Measurements from ENCODE around the gene SLCO1B1. TPM values are rescaled to one million over a fixed set of nuclear protein-coding genes. Genes with fewer than 3 reads are reported as not detected.
"Not testable (repeated sequence)": the region's sequence is repeated elsewhere in the genome, so short reads cannot be mapped to it uniquely, and the experiment has no call there.

The SLCO1B1 gene
- total RNA-seq, 1 experiment from 2014 or later = not detected

GRCh38 chr12:21190016-21190415, 59.0 kb downstream of the SLCO1B1 start:
- DNase-seq (ENCODE audit: low read depth) = no peak
- in situ Hi-C loops (cut with HindIII; ENCODE audit: low pct_unique_long_range_greater_than_20kb, low sequenced_read_pairs) = no loop called here

GRCh38 chr12:21214433-21214832, 83.4 kb downstream of the SLCO1B1 start:
- in situ Hi-C loops (cut with HindIII; ENCODE audit: low pct_unique_long_range_greater_than_20kb, low sequenced_read_pairs); DNase-seq (ENCODE audit: low read depth): not testable (repeated sequence)

GRCh38 chr12:21219206-21219605, 88.2 kb downstream of the SLCO1B1 start:
- DNase-seq (ENCODE audit: low read depth) = no peak
- in situ Hi-C loops (cut with HindIII; ENCODE audit: low pct_unique_long_range_greater_than_20kb, low sequenced_read_pairs) = no loop called here

GRCh38 chr12:21220266-21220665, 89.3 kb downstream of the SLCO1B1 start:
- in situ Hi-C loops (cut with HindIII; ENCODE audit: low pct_unique_long_range_greater_than_20kb, low sequenced_read_pairs) = no loop called here
- no peak for DNase-seq (ENCODE audit: low read depth)

- in situ Hi-C loops (cut with HindIII; ENCODE audit: low pct_unique_long_range_greater_than_20kb, low sequenced_read_pairs) = no loop called here
- no peak for DNase-seq (ENCODE audit: low read depth)
Measured at GRCh38 chr12:21221072-21221471, 90.1 kb downstream of the SLCO1B1 start.

GRCh38 chr12:21221778-21222177, 90.8 kb downstream of the SLCO1B1 start:
- DNase-seq (ENCODE audit: low read depth) = no peak
- in situ Hi-C loops (cut with HindIII; ENCODE audit: low pct_unique_long_range_greater_than_20kb, low sequenced_read_pairs) = no loop called here

- no peak for DNase-seq (ENCODE audit: low read depth)
- in situ Hi-C loops (cut with HindIII; ENCODE audit: low pct_unique_long_range_greater_than_20kb, low sequenced_read_pairs) = no loop called here
Measured at GRCh38 chr12:21223930-21224329, 92.9 kb downstream of the SLCO1B1 start.

GRCh38 chr12:21234395-21234794, 103.4 kb downstream of the SLCO1B1 start:
- DNase-seq (ENCODE audit: low read depth) = no peak
- in situ Hi-C loops (cut with HindIII; ENCODE audit: low pct_unique_long_range_greater_than_20kb, low sequenced_read_pairs) = no loop called here

GRCh38 chr12:21239866-21240265, 108.9 kb downstream of the SLCO1B1 start:
- DNase-seq (ENCODE audit: low read depth) = no peak
- in situ Hi-C loops (cut with HindIII; ENCODE audit: low pct_unique_long_range_greater_than_20kb, low sequenced_read_pairs) = no loop called here

GRCh38 chr12:21248679-21249078, 117.7 kb downstream of the SLCO1B1 start:
- in situ Hi-C loops (cut with HindIII; ENCODE audit: low pct_unique_long_range_greater_than_20kb, low sequenced_read_pairs) = no loop called here
- peak; percentile 13 for DNase-seq (ENCODE audit: low read depth)

- in situ Hi-C loops (cut with HindIII; ENCODE audit: low pct_unique_long_range_greater_than_20kb, low sequenced_read_pairs) = no loop called here
- DNase-seq (ENCODE audit: low read depth) = no peak
Measured at GRCh38 chr12:21252070-21252469, 121.1 kb downstream of the SLCO1B1 start.

- no peak for DNase-seq (ENCODE audit: low read depth)
- in situ Hi-C loops (cut with HindIII; ENCODE audit: low pct_unique_long_range_greater_than_20kb, low sequenced_read_pairs) = no loop called here
Measured at GRCh38 chr12:21257172-21257571, 126.2 kb downstream of the SLCO1B1 start.

- DNase-seq (ENCODE audit: low read depth) = no peak
- in situ Hi-C loops (cut with HindIII; ENCODE audit: low pct_unique_long_range_greater_than_20kb, low sequenced_read_pairs) = no loop called here
Measured at GRCh38 chr12:21264232-21264631, 133.2 kb downstream of the SLCO1B1 start.

- DNase-seq (ENCODE audit: low read depth) = no peak
- in situ Hi-C loops (cut with HindIII; ENCODE audit: low pct_unique_long_range_greater_than_20kb, low sequenced_read_pairs) = no loop called here
Measured at GRCh38 chr12:21265932-21266331, 134.9 kb downstream of the SLCO1B1 start.

- in situ Hi-C loops (cut with HindIII; ENCODE audit: low pct_unique_long_range_greater_than_20kb, low sequenced_read_pairs) = no loop called here
- no peak for DNase-seq (ENCODE audit: low read depth)
Measured at GRCh38 chr12:21276826-21277225, 145.8 kb downstream of the SLCO1B1 start.

Other genes with a start within 250 kb of the SLCO1B1 start
- not detected in 2 replicates for gene SLCO1A2, start 203.7 kb downstream of the SLCO1B1 start, total RNA-seq (2014; rRNA removed; shearing (Covaris generic); ENCODE audit: low replicate concordance)
- gene IAPP, start 241.7 kb downstream of the SLCO1B1 start, total RNA-seq (2014; rRNA removed; shearing (Covaris generic); ENCODE audit: low replicate concordance) = not detected in 2 replicates